Measurements from ENCODE around the gene MEF2A.
"Not testable (repeated sequence)": the region's sequence is repeated elsewhere in the genome, so short reads cannot be mapped to it uniquely, and the experiment has no call there.

Gene MEF2A

DNA sequence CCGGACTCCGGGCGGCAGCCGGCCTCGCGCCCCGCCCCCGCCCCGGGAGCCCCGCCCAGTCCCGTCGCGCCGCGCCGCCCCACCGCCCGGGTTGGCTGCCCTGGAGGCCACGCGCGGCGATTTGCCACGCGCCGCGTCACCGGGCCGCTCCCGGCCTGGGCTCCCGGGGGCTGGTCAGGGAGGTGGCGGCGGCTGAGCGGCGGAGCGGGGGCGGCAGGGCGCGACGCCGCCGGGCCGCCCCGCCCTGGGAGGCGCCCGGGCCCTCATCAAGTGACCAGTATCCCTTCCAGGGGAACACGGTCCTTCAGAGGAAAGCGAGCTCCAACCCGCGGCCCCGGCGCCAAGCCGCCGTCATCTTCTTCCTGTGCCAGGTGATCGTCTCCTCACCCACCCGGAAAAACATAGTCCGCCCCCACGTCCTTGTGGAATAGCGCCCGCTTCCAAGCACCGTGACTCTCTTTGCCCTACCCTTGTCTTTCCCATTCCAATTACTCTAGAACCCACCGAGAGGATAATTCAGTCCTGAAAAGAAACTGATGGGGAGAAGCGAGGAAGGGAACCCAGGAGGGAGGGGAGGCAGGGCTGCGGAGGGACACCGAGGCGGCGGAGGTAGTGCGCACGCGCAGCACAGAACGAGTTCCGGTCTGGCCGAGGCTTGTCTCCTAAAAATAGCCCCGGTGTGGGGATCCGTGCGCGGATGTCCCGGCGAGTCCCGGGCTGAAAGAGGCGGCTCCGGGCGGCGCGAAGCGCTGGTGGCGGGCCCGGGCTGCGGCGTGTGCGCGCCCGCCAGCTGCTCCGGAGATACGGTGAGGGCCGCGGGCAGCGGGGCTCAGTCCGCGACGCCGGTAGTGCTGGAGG, at the start of gene MEF2A:
Gene MEF2A, plus strand, starts transcription at position 686 of the 858 bp plus-strand sequence. CDS start 67,136 bp downstream, outside the sequence.
- peak; percentile 79 to 85 (median 80) for DNase-seq (ENCODE audit: low read depth in 3 of 3, low spot score in 1 of 3)

DNA sequence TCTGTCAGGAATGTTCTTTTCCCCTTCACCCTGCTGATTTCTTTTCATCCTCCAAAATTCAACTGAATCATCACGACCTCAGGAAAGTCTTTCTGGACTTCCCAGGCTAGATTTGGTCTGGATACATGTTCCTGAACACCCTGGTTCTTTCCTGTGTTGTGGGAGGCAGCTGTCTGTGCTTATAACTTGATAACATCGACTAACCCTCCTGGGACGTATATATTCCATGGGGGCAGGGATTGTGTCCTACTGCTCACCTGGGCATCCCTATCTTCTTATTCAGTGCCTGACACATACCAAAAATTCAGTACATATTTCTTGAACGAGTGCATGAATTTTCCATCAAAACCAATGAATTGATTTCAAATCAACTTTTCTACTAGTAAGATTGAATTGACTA, 47.6 kb upstream of the MEF2A start:
- no peak for DNase-seq (ENCODE audit: low read depth in 3 of 3, low spot score in 1 of 3)

DNA sequence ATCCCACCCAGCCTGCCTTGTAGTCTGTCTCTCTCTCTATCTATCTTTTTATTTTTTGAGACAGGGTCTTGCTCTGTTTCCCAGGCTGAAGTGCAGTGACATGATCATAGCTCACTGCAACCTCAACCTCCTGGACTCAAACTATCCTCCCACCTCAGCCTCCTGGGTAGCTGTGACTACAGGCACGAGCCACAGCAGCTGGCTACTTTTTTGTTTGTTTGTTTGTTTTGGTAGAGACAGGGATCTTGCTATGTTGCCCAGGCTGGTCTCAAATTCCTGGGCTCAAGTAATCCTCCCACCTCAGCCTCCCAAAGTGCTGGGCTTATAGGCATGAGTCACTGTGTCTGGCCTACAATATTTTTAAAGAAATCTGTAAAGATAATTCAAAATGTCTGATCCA, 46.4 kb upstream of the MEF2A start:
- not testable (repeated sequence) for DNase-seq (ENCODE audit: low read depth in 3 of 3, low spot score in 1 of 3)

DNA sequence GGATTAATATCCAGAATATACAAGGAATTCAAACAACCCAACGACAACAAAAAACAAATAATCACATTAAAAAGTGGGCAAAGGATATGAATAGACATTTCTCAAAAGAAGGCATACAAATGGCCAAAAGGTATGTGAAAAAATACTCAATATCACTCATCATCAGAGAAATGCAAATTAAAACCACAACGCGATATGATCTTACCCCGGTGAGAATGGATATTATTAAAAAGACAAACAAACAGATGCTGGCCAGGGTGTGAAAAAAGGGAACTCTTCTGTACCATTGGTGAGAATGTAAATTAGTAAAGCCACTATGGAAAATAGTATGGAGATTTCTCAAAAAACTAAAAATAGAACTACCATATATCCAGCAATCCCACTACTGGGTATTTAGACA, 43.5 kb upstream of the MEF2A start:
- no peak for DNase-seq (ENCODE audit: low read depth in 3 of 3, low spot score in 1 of 3)

DNA sequence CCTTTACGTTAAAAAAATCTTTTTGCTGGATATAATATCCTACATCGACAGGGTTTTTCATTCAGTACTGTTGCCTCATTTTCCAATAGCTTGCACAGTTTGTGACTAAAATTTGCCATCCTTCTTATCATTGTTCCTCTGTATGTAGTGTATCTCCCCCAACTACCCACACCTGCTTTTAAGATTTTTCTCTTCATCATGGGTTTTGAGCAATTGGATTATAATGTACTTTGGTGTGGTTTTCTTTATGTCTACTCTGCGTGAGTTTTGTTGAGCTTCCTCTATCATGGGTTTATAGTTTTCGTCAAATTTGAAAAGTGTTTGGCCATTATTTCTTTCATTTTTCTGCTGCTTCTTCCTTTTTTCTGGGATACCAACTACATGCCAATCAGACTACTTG, 39.6 kb upstream of the MEF2A start:
- no peak for DNase-seq (ENCODE audit: low read depth in 3 of 3, low spot score in 1 of 3)

GRCh38 chr15:99526671-99527070, 39.1 kb upstream of the MEF2A start:
- DNase-seq (ENCODE audit: low read depth in 3 of 3, low spot score in 1 of 3): no peak

DNA sequence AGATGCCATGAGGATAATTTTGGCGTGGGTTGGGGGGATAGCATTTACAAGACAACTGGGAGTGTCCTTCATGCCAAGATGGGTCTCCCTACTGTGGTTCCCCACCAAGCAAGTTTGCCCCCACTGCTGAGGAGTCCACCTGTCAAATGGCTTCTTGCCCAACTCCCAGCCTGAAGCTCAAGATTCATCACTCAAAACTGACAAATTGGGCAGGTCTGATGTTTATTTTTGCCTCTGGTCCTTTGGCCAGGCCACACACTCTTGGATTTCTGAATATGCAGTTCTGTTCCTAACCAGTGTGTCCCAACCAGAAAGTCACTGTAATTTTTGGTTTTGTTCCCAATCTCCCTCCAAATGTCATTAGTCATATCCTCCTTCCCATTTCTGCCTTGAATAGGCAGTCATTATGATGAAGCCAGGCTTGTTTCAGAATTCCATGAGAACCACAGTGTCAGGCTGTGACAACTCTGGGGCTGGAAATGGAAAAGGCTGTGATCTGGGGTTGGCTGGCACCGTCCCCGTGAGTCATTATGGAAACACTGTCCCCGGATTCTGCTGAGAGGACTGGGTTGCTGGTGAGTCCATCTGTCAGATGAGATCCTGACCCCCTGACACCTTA, 29.3 kb upstream of the MEF2A start:
- no peak for DNase-seq (ENCODE audit: low read depth in 3 of 3, low spot score in 1 of 3)

DNA sequence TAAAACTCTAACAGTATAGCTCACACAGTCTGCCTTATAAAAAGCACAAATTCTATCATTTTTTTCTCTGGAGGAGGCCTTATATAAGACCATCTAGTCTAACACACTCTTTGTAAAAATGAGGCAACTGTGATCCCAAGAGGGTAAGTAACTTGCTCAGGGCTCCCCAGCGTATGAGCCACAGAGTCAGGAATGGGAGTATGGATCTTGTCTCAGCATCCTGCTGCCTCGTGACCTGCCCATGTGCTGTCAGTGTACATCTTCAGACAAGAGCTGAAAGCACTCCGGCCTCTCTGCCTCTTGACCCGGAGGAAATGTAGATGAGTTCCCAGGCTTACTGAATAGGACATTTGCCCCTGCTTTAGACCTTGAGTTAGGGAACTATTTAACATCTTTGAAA, 28.4 kb upstream of the MEF2A start:
- no peak for DNase-seq (ENCODE audit: low read depth in 3 of 3, low spot score in 1 of 3)

DNA sequence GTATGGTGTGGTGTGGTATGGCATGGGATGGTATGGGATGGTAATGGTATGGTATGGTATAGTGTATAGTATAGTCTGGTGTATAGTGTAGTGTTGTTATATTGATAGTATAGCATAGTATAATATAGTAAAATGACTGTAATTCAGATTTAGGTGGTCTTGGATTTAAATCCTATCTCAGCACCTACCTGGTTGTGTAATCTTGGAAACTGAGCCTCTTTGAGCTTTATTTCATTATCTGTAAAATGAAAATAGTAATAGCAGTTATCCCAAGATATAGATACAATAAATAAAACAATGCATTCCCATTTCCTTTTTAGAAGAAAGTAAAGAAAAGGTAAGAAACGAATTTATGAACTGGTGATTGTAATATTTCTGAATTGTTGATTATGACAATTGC, 27.5 kb upstream of the MEF2A start:
- no peak for DNase-seq (ENCODE audit: low read depth in 3 of 3, low spot score in 1 of 3)

DNA sequence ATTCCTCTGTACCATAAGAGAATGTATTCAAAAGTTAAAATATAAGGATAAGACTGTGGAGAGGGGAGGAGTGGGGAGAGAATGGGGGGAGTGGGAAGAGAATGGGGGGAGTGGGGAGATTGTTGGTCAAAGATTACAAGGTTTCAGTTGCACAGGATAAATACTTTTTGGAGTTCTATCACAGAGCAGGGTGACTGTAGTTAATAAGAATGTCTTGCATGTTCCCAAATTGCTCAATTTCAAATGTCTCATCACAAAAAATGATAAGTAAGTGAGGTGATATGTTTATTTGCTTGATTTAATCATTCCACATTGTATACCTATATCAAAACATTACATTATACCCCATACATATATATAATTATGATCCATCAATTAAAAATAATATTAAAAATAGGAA, 23.0 kb upstream of the MEF2A start:
- no peak for DNase-seq (ENCODE audit: low read depth in 3 of 3, low spot score in 1 of 3)

- DNase-seq (ENCODE audit: low read depth in 3 of 3, low spot score in 1 of 3): no peak
Measured at GRCh38 chr15:99545605-99546004, 20.2 kb upstream of the MEF2A start.

GRCh38 chr15:99546441-99547100, 19.2 kb upstream of the MEF2A start:
- no peak for DNase-seq (ENCODE audit: low read depth in 3 of 3, low spot score in 1 of 3)

DNA sequence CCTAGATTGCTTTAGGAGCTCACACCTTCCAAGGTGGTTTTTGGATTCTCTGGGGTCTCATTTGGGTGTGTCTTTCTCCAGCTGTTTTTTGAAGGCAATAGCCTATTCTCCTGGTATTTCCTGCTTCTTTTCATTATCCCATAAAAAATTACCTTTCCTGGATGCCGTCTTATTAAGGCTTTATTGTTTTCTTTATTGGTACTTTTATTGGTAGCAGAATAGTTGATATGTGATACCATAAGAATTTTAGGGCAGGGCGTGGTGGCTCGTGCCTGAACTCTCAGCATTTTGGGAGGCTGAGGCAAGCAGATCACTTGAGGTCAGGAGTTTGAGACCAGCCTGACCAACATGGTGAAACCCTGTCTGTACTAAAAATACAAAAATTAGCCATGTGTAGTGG, 18.3 kb upstream of the MEF2A start:
- DNase-seq (ENCODE audit: low read depth in 3 of 3, low spot score in 1 of 3): no peak

DNA sequence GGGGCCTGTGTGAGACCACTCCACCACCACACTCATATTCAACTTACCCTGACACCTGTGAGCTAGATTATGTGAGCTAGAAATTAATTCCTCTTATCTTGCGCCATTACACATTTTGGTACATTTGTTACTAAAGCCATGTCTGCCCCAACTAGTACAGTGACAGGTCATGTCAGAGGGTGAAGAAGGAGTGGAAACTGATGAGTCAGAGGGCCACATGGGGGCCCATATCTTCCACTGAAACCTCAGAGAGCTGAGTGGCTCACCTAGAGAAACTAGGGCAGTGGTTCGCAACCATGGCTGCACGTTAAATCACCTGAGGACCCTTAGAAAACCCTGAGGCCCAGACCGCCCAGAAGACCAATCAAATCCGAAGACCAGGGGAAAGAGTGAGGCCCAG, 15.7 kb upstream of the MEF2A start:
- no peak for DNase-seq (ENCODE audit: low read depth in 3 of 3, low spot score in 1 of 3)

DNA sequence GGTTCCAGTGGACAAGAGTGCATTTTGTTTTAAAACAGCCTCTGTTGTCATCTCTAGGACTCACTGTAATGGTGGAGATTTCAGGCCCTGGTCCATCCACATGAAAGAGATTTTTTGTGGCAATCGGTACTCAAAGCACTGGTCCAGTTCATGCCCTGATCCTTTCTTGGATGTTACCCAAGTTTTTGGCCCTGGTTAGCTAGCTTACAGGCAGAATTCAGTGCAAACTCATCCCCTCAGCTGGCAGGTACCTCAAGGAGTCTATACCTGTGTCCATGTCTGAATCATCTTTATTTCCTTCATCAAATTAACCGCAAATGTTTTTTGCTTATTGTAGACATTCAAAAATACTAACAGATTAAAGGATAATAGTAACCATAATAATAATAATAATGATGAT, 13.7 kb upstream of the MEF2A start:
- DNase-seq (ENCODE audit: low read depth in 3 of 3, low spot score in 1 of 3): no peak

GRCh38 chr15:99554880-99555488, 10.8 kb upstream of the MEF2A start:
- DNase-seq (ENCODE audit: low read depth in 3 of 3, low spot score in 1 of 3): no peak

DNA sequence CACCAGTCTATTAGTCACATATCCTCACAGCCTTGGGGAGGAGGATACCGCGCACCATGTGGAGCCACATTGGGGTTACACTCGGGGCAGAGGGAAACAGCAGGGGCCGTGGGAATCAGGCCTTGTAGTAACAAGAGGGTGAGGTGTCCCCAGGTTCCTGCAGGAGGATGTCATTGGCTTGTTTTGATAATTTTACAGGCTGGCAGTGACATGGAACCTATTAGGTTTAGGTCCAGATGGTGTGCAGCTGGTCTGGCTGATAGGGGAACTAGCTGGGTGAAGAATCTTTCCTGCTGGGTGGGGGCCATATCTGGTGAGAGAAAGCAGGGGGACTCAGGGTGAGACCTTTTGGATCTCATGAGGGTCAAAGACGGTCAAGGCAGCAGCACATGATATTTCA, 9.8 kb upstream of the MEF2A start:
- DNase-seq (ENCODE audit: low read depth in 3 of 3, low spot score in 1 of 3): no peak

GRCh38 chr15:99556578-99556977, 9.2 kb upstream of the MEF2A start:
- DNase-seq (ENCODE audit: low read depth in 3 of 3, low spot score in 1 of 3): no peak

- DNase-seq (ENCODE audit: low read depth in 3 of 3, low spot score in 1 of 3): no peak
Measured at GRCh38 chr15:99558084-99558483, 7.7 kb upstream of the MEF2A start.

- DNase-seq (ENCODE audit: low read depth in 3 of 3, low spot score in 1 of 3): no peak
Measured at GRCh38 chr15:99558571-99558970, 7.2 kb upstream of the MEF2A start.

DNA sequence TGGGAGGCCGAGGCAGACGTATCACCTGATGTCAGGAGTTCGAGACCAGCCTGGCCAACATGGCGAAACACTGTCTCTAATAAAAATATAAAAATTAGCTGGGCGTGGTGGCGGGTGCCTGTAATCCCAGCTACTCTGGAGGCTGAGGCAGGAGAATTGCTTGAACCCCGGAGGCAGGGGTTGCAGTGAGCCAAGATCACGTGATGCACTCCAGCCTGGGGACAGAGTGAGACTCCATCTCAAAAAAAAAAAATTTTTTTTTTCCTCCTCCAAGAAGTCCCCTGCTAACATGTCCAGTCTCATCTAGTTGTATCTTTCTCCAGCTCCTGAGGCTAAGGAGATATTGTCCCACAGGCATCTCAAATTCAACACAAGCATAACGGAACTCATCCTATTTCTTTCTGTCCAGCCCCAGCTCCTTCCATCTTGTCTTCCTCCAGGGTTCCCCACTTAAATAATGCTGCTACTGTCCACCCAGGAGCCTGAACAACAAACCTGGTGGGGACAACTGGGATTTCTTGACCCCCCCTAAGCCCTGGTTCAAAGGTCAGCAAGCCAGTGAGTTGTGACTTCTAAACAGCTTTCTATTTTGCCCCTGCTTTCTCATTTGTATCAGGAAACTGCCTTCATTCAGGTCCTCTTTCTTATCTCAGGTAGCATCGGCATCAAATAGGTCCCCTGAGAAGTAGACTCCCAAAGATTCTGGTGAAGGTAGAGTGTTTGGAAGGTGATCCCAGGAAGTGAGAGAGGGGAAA, 4.1 kb upstream of the MEF2A start:
- DNase-seq (ENCODE audit: low read depth in 3 of 3, low spot score in 1 of 3): no peak

All from stimulated activated CD4-positive, alpha-beta T cell treated with anti-CD3 and anti-CD28 coated beads, TNF-alpha, amount 100 ng/mL, for 1 hour (primary cell).